NCI-H526 treated with DMSO at 0.1 percent for 48 hours (cell line): ENCODE measurements around the gene TMCC3.
"Not testable (repeated sequence)": the region's sequence is repeated elsewhere in the genome, so short reads cannot be mapped to it uniquely, and the experiment has no call there.

ENCODE experiments used
- DNase-seq: peaks from one replicate; lab custom pipeline; 2025; lab: John Stamatoyannopoulos, UW

Gene TMCC3

DNA sequence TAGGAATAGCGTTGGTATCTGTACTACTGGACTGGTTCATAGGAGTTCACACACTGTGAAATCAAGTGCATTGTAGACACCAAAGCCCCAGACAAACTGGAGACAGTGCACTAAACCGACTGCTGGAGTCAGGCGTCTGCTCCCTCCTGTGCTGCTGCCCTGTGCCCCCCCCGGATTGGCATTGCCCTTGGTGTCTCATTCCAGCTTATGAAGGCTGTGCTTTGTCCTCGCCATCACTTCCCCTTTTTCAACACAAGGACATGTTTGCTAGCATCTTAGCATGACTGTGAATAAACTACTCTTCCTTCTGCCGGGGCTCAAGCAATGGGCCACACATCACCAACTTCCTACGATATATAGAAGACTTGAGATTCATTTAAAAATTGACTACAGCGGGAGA lies 84.0 kb downstream of the TMCC3 start:
- DNase-seq, result no peak

DNA sequence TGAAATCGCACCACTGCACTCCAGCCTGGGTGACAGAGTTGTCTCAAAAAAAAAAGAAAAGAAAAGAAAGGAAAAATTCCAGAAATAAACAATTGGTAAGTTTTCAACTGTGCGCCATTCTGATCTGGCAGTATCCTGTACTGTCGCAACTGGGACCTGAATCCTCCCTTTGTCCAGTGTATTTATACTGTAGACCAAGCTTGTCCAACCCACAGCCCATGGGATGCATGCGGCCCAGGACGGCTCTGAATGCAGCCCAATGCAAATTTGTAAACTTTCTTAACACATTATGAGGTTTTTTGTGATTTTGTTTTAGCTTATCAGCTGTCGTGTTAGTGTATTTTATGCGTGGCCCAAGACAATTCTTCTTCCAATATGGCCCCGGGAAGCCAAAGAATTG lies 84.7 kb downstream of the TMCC3 start:
- DNase-seq, result no peak

DNA sequence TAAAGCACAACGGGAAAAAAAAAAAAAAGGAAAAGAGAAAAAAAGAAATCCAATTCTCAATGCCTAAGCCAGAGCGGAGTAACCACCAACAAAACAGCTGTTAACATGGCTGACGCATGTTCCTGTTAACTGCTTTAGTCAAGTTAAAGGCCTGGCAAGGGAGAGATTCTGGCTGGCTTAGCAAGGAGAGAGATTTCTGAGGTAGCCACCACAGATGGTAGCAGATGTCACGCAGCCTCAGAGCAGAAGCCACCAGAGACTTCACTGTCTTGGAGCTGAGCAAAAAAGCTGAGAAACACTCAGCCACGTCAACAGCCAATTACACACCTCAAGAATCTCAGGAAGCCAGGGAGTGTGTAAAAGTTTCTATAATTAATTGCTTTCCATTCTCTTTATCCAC lies 87.1 kb downstream of the TMCC3 start:
- no peak for DNase-seq

DNA sequence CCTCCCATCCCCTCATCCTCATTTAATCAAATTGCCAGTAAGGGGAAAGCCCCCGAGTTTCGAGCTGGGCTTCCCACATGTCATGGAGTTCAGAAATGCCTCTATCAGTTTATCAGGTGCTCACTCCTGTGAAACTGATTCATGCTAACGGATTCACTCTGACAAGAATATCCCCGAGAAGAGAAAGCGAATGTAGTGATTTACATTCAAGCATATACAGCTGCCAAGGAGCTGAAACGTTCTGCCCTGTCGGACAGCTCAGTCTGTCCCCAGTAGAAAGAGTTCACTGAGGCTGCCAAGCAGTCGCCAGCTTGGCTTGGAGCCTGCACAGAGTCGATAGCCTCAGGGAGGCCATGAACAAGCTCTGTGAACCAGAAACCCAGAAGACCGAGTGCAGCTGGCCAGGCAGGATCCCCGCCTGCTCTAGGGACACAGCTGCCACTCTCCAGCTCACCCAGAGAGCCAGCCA lies 88.4 kb downstream of the TMCC3 start:
- DNase-seq, result no peak

DNA sequence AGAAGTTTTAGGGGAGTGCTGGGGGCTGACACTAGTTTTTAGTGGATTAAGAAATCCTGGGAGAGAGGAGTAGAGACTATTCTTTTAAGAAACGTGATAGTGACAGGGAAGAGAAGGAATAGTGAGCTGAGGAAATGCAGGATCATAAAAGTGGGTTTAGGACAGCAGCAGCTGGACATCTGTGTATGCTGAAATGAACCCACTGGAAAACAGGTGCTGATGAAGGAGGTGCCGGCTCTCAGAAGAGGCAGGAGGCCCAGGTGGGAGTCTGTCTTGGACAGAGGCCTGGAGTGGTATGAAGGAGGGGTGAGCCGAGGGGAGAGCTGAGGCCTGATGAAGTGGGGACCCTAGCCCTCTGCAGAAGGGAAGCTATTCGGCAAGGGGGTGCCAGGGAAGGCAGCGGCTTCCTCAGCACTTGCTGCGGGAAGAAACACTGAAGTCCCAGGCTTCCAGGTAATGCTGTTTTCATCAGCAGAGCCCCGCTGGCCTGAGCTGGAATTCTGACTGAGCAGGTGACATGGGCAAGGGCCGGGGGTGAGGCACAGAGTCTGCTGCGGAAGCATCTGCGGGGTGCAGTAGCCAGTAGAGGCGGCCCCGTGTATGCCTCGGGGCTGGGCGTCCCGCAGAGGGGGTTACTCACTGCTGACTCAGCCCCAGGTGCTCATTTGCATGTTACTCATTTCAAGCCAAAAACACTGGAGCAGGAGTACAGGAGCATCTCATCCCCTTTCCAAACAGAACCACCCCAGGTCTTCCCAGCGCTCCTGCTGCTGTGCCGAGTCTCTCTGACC lies 89.7 kb downstream of the TMCC3 start:
- peak; percentile 39 for DNase-seq

DNA sequence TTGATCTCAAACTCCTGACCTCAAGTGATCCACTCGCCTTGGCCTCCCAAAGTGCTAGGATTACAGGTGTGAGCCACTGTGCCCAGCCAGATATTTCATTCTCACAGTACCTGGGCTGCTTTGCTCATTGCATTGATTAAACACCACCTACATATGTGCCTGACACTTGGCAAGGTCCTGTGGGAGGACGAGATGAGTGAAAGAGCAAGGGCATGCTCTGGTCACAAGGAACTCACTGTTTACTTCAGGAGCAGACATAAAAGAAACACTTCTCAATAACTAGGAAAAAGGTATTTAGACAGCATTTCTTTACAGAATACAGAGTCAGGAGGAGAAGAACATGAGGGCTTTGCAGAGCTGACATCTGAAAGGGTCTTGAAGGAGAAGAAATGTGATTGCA lies 91.7 kb downstream of the TMCC3 start:
- DNase-seq, result no peak

DNA sequence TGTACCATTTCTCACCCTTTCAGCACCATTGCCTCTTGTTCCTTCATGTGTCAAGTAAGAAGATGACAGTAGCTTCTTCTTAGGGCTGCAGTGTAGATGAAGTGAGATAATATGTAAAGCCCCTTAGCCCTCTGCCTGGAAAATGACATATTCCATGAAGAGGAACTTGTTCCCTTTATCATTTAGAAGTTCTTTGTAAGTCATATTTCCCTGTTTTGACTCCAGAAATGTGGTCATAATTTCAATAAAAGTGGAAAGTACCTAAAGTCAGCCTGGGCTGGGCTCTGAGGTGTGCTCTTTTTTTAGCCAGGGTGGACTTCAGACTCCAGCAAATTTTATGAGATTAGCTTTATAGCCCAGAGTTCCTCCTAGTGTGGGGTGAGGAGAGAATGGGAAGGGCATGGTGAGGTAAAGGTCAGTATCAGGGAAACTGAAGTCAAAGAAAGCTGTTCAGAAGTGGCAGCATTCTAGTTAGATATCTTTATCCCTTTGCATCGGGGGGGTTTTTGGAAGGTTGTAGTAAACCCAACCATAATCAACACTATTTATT lies 92.5 kb downstream of the TMCC3 start:
- no peak for DNase-seq

DNA sequence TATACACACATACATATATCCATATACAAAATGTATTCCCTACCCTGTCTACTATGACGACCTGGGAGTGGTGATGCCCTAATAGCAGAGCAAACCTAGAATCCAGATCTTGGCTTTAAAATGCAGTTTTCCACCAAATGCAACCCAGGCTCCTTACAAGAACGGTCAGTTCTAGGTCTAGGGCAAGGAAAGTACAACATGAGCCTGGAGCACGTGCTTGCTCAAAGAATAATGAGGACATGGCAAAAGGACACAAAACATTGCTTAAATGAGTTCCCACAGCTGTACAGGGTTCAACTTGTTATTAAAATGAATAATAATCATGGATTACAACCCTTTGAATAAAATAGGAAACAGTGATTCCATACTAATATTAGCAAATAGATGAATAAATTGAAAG lies 94.7 kb downstream of the TMCC3 start:
- DNase-seq, result no peak

DNA sequence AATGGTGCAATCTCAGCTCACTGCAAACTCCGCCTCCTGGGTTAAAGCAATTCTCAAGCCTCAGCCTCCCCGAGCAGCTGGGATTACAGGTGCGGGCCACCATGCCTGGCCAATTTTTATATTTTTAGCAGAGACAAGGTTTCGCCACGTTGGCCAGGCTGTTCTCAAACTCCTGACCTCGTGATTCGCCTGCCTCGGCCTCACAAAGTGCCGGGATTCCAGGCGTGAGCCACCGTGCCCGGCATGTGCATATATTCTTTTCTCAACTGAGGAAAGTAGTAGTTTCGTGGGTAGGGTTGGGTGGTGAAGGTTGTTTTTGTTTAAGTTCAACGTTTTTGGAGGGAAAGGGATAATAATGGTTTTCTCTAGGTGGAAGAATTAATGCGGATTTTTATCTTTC lies 96.5 kb downstream of the TMCC3 start:
- DNase-seq, result no peak

DNA sequence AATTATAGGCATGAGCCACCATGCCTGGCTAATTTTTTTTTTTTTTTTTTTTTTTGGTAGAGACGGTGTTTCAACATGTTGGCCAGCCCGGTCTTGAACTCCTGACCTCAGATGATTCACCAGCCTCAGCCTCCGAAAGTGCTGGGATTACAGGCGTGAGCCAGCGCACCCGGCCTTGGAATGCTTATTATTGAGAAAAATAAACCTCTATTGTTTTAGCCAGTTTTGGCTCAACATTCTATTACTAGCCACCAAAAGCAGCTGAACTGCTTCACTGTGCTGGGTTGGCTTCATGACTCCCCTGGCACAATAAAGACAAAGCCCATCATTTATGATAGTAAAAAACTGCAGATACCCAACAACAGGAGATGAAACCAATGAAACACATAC lies 97.2 kb downstream of the TMCC3 start:
- DNase-seq, result no peak

DNA sequence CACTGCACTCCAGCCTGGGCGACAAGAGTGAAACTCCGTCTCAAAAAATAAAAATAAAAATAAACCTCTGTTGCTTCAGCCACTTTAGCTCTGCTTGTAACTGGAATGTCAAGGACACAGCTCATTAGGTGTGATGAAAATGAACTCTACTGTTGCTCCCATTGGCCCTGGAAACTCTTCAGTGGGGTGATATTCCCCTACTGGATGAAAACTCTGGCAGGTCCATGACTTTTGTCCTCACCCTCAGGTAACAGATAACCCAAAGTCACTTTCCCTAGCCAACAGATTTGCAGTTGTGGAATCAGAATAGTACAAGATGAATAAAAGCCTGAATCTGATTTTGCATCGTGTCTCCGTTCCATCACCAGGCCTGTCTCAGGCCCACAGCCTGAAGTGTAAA lies 98.5 kb downstream of the TMCC3 start:
- no peak for DNase-seq

DNA sequence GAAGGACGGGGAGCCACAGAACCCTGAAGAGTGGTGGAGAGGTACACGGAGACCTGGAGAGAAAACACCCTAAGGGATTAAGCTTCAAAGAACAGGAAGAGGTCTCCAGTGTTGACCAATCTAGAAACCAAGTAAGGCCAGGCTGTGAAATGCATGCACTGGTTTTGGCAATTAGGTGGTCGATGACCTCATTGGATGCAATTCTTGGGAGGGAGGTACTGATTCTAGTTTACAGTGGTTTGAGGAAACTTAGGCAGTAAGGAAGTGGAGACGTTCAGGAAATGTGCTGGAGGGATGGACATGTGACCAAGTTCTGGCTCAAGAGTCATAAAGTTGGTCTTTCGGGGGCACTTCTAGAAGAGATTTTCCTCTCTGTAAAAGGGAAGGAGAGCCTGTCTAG lies 99.4 kb downstream of the TMCC3 start:
- DNase-seq, result no peak

DNA sequence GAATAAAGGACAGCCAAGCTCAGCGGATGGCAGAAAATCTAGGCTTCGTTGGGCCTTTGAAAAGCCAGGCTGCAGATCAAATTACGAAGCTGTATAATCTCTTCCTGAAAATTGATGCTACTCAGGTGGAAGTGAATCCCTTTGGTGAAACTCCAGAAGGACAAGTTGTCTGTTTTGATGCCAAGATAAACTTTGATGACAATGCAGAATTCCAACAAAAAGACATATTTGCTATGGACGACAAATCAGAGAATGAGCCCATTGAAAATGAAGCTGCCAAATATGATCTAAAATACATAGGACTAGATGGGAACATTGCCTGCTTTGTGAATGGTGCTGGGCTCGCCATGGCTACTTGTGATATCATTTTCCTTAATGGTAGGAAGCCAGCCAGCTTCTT lies 101.5 kb downstream of the TMCC3 start:
- DNase-seq, result not testable (repeated sequence)

DNA sequence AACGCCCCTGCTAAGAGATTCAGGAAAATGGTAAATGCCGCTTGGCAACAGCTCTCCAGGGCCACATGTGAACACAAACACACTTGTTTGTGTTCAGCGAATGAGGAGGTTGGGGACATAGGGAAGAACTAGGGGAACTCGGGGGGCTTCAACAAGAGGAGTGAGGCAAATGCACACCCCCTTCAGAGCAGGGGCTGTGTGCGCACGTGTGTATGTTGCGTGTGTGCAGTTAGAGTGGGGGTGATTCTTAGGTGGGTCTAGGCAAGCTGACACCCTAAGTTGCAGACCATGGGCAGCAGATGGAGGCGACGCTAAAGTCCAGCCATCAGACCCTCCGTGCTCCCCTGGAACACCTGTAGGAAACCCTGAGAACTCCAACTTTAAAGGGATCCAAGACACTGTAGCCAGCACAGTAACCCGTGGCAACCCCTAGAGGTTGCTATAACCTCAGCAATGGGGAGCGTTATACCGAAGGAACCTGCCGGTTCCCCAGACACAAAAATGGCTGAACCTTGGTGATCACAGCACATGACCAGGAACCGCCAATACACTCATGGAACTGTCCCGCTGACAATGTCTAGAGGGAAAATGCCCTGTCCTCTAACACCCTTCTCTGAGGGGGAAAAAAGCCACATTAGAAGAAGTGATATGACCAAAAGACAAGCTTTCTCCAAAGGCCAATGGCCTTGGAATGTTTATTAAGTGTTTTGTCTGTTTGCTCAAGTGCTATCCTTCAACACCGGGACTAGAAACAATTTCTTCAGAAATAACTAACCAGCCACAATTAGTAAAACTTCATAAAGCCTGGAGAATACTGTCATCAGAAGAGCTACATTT lies 104.2 kb downstream of the TMCC3 start:
- DNase-seq, result peak; percentile 29

DNA sequence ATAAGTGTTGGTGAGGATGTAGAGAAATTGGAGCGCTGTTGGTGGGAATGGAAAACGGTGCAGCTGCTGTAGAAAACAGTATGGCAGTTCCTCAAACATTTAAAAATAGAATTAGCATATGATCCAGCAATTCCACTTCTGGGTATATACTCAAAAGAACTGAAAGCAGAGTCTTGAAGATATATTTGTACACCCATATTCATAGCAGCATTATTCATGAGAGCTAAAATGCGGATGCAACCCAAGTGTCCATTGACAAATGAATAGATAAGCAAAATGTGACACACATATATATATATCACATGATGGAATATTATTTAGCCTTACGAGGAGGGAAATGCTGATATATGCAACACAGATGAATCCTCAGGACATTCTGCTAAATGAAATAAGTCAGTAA lies 106.0 kb downstream of the TMCC3 start:
- no peak for DNase-seq

DNA sequence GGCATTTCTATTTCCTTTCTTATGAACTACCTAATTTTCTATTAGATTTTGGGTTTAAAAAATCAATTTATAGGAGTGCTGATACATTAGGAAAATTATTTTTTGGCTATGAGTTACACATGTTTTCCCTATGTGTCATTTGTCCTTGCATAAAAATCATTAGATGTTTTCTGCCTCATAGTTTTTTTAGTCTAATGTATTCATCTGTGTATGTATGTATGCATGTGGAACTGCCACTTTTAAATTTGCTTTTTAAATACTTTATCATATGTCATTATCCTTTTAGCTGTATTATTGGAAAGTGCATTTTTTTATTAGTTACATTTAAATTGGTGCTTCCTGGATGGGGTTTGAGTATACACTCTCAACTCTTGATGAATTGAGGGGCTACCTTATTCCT lies 112.0 kb downstream of the TMCC3 start:
- no peak for DNase-seq

DNA sequence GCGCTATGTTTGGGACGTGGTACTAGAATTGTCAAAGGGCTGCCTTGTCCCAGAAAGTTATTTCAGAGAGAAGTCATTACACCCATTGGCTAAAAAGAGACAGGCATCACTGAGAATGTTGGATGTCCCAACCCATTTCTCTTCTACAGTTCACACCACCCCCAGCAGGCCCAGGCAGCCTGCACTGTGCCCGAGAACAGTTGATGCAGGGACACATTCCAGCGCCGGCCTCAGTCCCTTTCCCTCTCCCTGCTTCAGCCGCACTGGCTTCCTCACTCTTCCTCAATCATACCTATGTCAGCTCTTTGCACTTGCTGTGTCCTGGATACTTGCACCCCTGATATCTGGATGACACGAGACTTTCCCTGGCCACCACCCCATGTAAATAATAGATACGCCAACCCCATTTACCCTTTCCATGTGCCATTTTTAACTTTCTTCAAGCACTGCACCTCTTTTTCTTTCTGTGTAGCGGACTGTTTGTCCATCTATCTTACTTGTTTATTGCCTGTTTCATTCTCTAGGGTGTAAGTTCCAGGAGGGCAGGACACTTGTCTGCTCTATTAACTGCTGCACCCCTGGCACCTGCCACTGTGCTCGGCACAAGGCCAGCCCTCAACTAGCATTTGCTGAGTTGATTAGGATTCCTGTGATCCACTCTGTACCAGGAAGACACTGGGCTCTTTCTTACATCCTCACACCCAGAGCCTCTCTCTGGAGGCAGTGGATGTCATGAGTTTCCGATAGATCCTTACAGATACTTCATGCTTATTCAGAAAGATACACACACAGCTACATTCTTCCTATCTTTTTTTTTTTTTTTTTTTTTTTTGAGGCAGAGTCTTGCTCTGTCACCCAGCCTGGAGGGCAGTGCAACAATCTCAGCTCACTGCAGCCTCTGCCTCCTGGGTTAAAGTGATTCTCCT lies 114.1 kb downstream of the TMCC3 start:
- DNase-seq, result no peak

DNA sequence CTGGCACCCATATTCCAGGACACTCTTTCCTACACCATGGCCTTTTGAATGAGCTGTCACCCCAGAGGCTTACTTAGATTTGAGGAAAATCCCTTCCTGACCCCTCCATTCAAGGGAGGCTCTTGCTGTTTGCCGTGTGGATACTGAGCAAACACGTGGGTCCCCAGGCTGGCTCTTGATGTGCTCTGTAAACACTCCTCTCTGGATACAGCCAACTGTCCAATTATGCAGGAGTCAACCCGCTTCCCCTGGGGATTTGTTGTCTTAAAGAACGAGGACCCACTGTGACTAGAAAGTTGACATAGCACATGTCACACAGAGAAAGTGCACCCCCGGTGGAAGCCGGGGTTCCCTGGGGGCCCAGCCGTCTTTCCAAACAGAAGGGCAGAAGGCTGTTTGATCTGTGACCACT lies 114.8 kb downstream of the TMCC3 start:
- peak; percentile 35 for DNase-seq

DNA sequence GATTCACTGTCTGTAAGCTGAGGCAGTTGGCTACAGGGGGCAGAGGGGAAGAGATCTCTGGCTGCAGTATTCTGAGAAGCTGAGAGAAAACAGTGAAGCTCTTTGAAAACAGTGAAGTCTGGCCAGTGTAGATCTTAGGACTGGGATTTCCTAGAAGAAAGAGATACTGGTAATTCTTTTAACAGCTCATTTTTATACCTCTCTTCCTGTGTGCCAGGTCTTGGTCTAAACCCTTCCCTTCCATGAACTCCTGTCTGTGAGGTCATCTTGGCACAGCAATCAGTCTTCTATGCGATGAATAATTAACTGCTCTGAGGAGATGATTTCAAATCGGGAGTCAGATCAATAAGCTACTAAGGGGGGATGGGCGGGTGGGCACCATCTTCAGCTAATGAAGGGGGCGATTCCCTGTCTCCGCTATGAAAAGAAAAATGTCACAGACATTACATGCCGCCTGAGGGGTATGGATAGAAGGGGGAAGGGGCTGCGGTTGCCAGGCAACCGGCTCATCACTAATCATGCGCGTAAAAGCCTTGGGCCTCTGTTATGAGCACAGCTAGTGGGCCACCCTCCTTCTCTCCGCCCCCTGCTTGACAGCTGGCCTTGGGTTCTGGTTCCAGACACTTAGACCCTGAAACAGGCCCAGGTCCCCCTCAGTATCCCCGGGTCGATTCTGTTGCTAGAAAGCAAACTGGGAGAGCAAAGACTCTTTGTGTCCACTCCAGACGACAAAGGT lies 115.4 kb downstream of the TMCC3 start:
- no peak for DNase-seq

DNA sequence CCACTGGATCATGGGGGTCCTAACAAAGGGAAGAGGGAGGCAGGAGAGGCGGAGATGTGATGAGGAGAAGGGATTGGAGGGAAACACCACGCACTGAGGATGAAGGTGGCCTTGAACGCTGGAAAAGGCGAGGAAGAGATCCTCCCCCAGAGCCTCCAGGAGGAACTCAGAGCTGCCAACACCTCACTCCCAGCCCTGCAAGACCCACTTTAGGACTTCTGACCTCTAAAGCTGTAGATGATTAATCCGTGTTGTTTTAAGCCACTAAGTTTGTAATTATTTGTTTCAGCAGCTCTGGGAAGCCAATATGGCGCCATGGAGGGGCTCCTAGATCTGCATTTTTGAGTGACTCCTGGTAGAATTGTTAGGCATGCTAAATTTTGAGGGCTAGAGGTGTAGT lies 116.1 kb downstream of the TMCC3 start:
- DNase-seq, result no peak
